HG02870 (cell line): Measurements from ENCODE around the gene TMEM238L.

ENCODE experiments used
- ATAC-seq: cut with Tn5 transposase; IDR thresholded peaks from one replicate; pipeline ENCODE4 v1.9.1; 2021; ENCODE audit warnings: mild to moderate bottlenecking, moderate library complexity; ENCODE audit not compliant: unreplicated experiment

Gene TMEM238L

DNA sequence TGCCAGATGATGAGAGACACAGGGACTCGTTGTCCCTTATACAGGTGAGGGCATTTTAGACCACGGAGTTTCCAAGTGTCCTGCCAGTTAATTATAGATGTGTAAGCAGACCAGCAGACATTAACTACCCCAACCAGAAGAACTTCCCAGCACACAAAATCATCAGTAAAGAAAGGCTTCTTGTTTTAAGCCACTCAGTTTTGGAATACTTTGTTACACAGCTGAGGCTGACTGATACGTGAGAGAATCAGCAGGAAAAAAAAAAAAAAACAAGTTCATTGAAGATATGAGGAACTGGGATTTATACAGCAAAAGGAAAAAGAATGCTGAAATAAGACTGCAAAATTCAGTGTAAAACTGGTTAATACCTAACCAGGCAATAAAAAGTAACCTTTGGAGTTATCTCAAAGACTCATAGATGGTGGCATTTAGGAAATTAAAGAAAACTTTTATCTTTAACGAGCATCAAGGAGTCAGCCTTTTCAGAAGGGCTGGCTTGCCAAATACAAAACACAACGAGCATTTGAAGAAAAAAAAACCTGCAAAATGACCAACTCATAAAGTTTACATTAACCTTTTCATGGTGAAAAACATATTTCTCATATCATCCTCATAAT, 28.1 kb downstream of the TMEM238L start:
- ATAC-seq: no peak

DNA sequence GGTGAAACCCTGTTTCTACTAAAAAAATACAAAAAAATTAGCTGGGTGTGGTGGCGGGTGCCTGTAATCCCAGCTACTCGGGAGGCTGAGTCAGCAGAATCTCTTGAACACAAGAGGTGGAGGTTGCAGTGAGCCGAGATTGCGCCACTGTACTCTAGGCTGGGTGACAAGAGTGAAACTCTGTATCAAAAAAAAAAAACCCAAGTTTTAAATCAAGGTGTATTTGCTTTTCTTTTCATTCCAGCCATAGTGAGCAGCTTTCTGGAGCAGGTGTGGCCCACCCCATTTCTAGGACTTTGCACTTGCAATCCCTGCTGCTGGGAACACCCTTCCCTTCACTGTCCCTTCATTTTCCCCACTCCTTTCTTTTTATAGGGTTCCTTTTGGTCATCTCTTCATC, 28.8 kb downstream of the TMEM238L start:
- no peak for ATAC-seq

DNA sequence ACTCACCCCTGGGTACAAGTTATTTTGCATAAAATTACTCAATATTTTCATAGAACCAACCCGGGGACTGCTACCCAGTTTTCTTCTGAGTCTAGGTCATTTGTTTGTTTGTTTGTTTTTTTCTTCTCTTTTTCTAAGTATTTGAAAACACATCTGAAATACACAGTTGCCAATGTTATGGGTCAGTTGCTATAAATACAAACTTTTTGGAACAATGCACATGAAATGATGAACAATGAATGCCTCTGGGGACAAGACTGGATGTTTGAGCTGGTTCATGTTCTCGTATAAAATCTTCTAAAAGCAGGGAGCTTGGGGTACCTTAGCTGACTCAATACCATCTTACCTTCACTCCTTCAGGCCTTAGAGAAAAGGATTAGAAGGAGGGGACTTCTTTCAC, 30.5 kb downstream of the TMEM238L start:
- no peak for ATAC-seq

DNA sequence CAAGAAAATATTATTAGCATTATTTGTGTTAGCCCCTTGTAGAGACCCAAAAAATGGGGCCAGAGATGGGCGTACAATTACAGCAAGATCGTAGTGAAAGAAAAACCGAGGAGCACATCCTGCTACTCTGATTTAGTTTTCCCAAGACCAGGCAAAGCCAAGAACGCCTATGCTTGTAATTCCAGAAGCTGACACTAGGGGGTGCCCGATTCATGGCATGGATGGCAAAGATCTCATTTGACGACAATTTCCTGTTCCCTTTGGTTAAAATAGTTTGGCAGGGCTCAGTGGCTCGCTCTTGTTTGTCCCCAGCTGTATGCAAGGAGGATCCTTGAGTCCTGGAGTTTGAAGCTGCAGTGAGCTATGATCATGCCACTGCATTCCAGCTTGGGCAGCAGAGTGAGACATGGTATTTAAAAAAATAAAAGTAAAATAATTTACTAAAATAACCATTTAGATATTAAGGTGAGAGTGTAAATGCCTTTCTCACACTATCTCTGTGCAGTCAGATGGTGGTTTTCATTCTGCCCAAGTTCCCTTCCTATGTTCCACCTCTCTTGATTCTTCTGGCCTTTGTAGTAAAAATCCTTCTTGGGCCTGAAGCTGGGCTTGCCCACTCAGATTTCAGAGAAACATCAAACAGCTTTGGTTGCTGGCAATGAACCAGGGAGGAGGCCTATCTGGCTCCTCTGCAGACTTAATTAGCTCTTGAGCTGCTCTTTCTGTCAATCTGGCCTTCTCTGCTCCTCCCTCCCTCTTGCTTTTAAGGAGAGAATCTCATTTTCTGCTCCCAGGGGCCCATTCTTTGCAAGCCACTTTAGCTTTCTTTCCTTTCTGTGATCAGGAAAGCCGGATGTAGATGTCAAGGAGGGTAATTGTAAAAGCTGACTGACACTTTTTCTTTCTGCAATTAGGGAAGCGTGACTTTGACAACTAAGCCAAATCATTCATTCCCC, 31.2 kb downstream of the TMEM238L start:
- no peak for ATAC-seq

DNA sequence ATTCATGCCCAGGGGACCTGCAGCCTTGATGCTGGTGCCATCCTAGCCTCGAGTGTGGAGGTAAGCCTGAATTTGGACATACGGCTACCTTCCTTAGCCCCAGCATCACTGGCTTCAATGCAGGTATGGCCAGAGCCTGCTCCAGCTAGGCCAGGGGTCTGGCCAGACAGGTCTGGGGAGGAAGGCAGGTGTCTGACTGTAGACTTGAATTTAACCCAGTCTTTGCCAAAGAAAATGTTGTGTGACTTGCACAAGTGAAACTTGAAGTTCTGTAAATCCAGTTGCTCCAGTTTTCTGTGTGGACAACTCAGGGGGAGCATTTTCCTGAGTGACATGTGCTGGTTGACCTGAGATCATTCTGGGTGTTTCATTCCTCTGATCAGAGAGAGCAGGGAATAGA, 32.8 kb downstream of the TMEM238L start:
- no peak for ATAC-seq

DNA sequence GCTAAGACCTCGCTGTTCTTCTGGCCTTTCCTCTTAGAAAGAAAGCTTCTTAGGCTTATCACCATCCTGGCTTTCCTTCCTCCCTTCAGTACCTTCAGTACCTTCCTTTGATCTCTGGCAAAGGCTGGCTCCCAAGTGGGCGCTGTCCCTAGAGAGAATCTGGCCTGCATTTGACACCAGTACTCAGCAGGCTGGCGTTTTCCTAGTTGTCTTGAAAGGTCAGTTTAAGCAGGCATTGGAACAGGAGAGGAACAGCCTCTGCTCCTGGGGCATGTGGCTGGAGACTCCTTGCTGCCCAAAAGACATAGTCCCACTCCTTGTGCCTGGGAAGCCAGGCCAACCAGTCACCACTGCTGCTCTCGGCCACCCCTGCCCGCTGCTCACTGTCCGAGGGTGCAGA, 34.1 kb downstream of the TMEM238L start:
- ATAC-seq: no peak

DNA sequence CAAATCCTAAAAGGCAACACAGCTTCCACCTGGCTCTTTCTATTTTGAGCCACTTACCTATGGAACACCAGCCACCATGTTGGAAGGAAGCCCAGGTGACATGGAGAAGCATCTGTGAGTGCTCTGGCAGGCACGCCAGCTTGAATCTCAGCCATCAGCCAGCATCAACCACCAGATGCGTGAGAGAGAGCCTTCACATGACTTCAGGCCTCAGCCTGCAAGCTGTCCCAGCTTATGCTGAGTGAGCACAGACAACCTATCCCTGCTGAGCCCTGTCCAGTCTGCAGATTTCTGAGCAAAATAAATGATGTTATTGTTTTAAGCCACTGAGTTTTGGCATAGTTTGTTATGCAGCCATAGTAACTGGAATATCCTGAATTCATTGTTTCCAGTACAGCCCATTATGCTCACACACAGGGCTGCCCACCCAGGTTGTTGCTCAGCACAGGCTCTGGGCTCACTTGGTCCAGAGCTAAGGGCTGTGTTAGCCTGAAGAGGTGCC, 35.1 kb downstream of the TMEM238L start:
- no peak for ATAC-seq

DNA sequence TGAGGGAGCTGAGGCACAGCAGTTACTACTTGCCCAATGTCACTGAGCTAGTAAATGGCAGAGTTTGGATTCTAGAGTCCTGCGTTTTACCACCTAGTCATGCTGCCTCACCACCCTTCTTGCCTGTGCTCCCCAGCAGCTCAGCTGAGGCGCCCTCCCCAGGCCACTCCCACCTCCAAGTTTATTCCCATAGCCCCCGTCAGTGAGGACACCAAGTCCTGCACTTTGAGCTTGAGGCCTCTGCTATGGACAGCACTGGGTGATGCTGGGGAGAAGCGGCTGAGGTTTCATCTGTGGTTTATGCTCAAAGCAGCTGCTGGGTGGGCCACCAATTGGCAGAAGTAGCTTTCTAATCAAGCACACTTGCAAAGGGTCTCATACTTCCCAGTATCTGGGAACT, 36.7 kb downstream of the TMEM238L start:
- ATAC-seq: no peak

DNA sequence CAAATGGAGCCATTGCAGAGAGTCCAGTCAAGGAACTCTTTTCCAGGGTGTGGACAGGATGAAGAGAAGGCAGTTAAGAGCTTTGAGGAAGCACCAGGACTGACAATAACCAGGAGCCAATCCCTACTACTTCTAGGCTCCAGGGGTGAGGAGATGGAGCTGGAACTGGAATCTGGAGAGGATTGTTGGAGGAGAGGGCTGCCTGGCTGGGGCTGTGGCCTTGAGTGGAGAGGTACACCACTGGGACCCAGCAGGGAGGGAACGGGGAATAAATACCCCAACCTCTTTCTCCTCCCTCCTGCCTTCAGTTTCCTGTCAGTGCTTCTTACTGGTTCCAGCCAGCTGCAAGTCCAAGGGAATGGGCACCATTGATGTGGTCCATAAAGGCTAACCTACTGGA, 41.9 kb downstream of the TMEM238L start:
- ATAC-seq: no peak

DNA sequence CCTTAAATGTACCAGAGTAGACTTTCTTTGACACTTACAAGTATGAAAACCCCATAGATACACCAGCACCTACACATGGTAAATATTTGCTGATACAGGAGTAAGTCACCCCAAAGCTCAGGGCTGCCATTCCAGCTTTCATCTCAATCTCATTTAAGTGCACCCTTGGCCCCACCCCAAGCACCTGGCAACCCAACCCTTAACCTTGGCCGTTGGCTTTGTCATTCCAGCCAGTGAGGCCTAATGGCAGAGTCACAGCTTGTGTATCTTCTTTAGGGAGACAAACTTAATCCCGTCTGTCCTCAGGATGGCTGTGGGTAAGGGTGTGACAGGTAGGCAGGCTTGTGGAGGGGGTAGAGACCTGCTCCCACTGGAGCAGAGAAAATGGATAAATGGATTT, 42.6 kb downstream of the TMEM238L start:
- no peak for ATAC-seq

DNA sequence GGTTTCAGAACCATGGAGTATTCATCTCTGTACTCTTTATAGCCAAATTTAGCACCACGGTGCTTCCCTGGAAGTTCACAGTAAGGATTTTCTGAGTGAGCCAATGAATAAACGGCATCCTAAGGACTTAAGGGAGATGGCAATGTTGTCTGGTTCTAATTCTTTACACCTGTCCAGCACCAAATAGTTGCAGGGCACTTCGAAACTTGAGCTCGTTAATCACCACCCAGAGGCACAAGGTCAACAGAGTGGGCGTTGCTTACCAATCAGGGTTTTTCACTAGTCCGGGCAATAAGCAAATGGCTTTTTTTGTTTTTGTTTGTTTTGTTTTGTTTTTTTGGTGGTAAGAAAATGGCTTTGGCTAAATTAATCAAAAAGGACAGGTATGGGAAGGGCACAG, 45.8 kb downstream of the TMEM238L start:
- no peak for ATAC-seq

DNA sequence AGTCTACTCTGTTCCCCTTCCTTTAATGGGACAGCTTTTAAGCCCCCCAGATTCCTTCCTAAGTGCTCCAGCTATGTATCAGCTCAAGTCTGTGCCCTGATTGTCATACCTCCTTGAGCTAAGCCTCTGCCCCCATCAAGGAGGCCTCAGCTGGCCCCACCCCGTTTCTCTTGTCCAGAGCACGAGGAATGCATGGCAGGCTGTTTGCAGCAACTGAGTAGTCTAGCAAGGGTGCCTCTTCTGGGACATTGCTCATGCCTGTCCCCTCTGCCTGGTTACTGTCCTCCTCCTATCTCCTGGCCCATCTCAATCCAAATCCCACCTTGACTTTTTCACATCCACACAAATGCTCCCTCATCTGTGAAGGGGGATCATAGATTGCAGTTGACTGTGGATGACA, 46.3 kb downstream of the TMEM238L start:
- ATAC-seq: no peak

DNA sequence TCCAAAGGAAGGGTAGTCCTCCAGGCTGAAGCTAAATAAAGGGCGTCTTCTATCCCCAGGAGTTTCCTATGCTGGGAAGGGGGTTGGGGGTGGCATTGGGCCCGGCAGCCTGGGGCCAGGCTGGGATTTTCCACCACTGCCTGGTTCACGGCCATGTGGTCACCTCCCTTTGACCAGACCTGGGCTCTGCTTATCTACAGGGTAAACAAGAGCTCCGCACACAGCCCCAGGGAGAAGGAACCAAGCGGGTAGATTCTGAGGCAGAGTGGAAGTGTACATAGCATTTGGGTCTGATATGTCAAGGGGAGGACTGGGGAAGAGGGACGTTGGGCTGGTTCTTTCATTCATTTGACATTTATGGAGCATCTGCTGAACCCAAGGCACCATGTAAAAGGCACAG, 46.8 kb downstream of the TMEM238L start:
- ATAC-seq: no peak

DNA sequence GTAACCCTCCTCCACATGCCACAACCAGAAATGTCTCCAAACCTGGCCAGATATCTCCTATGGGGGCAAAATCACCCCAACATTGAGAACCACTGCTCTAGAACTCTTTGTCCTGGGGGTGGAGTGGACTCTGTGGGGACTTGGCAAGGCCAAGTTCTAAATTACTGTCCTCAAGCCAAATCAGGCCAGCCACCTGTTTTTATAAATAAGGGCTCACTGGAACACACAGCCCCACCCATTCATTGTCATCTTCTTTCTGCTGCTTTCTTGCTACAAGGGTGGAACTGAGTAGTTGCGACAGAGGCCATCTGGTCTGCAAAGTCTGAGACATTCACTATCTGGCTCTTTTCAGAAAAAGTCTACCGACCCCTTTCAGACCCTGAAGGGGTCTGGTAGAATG, 47.3 kb downstream of the TMEM238L start:
- no peak for ATAC-seq

DNA sequence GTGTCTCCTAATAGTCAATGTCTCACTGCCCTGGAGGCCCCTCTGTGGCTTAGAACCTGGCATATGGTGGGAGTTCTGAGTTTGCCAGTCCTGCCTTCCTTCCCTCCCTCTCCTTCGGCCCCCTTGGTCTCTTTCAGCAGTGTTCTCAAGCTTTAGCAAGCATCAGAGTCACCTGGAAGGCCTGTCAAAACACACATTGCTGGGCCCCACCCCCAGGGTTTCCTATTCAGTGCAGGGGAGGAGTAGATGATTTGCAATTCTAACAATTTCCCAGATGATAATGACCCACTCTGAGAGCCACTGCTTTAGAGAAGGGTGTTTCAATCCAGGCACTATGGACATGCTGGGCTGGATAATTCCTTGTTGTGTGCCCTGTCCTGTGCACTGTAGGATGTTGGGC, 47.7 kb downstream of the TMEM238L start:
- ATAC-seq: no peak

DNA sequence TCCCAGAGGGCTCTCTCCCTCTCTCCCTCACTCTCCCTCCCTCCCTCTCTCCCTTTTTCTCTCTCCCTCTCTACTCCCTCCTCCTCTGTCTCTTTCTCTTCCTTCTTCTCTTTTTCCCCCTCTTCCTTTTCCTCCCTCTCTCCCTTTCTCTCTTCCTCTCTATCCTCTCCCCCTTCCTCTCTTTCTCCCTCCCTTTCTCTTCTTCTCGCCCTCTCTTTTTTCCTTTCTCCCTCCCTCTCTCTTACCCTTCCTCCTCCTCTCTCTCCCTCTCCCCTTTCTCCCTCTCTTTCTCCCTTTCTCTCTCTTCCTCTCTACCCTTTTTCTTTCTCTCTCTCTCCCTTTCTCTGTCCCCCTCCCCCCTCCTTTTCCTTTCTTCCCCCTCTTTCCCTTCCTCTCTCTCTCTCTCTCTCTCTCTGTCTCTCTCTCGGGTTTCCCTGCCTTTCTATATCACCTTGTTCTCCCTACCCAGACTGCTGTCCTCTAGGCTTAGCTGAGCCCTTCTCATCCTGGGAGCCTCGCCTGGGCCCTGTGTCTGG, 48.2 kb downstream of the TMEM238L start:
- no peak for ATAC-seq

DNA sequence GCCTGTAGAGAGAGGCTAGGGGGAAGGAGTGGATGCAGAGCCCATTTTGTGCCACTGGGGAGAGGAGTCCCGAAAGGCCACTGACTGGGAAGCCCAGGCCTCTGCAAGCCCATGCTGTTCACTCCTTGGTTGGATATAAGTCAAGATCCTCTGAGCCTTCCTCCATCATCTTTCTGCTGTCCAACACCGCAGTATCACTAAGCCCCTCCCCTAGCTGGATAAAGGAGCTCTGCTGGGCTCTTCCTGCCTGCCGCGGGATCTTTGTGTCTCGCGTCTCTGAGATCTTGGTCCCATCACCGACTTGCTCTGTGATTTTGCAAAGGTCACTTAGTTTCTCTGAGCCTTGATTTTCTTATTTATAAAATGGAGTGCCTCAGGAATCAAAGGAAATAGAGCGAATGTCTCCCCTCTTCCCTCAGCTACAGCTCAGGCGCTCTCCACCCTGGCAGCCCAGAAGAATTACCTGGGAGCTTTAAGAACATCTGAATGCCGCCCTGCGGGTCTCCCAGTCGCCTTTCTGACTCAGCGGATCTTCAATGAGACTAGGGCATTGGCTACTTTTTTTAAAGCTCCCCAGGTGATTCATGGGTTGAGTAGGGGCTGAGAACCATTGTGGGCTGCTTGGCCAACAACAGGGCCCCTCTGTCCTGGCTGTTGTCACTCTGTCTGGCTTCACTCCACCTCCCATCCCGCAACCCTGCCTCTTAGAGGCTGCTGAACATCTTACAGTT, 48.9 kb downstream of the TMEM238L start:
- no peak for ATAC-seq

DNA sequence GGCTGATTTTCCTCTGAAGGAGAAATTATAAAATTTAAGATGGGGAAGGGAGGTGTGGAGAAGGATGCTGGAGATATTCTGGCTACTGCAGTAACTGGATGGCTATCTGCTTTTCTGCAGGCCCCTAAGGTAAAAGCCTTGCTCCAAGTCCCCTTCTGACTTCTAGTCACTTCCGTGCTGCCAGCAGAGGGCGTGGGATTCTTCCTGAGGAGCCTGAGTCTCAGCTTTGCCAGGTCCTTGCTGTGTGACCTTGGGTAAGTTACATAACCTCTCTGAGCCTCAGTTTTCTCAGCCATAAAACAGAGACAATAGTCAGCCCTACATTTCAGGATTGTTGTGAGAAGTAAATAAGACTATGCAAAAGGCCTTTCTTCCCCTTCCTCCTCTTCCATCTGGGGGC, 49.8 kb downstream of the TMEM238L start:
- no peak for ATAC-seq

DNA sequence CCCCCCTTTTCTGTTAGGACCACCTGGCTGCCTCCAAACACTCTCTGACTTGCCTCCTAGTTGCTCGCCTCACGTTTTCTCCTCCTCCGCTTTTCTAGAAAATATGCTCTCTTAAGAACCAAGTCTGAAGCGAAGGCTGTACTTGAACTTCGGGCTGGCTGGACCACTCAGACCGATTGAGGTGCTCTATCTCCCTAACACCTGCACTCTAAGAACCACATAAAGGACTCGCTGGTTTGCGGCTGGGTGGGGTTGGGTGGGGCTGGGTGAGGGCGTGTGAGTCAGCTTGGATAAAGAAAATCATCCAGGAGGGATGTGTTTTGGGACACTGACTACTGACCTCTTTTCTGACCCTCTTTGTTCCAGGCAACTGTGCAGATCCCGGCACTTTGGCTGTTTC, 51.2 kb downstream of the TMEM238L start:
- no peak for ATAC-seq

DNA sequence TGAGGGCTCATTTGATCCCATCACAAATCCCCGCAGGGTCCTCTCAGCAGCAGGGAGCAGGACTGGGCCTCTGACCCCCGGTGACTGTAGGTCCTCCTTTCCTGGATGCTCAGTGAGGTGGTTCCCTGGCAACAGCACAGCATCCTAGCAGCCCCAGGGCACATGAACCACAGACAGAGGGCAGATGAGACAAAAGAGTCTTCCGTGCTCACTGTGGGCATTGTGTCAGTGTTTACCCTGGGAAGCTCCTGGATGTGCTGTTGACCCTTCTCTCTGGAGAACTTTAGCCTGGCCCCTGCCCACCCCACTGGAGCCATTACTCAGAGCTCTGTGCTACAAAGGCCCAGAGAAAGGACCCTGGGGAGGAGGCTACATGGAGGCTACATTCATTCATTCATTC, 52.3 kb downstream of the TMEM238L start:
- no peak for ATAC-seq

DNA sequence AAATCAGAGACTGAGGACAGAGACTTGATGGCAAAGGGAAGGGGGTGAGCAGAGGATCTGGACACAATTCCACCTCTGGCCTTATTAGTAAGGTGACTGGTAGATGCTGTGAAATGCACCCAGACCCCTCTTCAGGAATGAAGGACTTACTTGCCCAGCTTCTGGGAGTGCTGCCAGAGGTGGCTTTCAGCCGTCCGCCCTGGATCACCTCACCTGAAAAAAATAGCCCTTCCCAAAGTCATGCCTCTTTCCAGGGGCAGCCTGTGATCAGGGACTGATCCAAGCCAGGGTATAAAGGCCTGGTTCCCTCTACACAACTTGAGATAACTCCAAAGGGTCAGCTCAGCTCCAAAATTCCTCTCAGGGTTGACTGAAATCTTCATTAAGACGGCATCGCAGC, 53.7 kb downstream of the TMEM238L start:
- ATAC-seq: no peak
